ENCODE data around the gene LARP4B. TPM values are rescaled to one million over a fixed set of nuclear protein-coding genes. Genes with fewer than 3 reads are reported as not detected.

Gene LARP4B
- total and polyA plus RNA-seq, 2 donors (not counting 1 experiment from before 2014, with no cell fraction given): 35.6 to 129 TPM

GRCh38 chr10:805620-806305, 125.7 kb downstream of the LARP4B start:
- H3K4me1 Mint-ChIP-seq: peaks cover 14% of the 10 kb centered on the region
- ATAC-seq (ENCODE audit: low read depth) (no peak), DNase-seq (no peak)
- ChIA-PET POLR2A (no interaction called here), CTCF (interaction anchor here (0.6 kb wide), 1 partner anchor 8 kb away, joined by 4 read pairs; no protein-coding TSS in a partner anchor)
- Histone ChIP-seq H3K36me3 (replicated peaks in 1 of 2; ENCODE audit: control extremely low read depth in 1 of 2, control insufficient read depth in 1 of 2, extremely low read depth in 1 of 2, insufficient read depth in 2 of 2, low read length in 1 of 2) (peaks cover 6 to 40% of the 10 kb centered on the region in 2 experiments), H4K20me1 (ENCODE audit: control insufficient read depth, insufficient read depth, low read length, poor library complexity, severe bottlenecking) (no peaks in the 10 kb centered on the region), H3K27me3 (replicated peaks in 1 of 4; ENCODE audit: control extremely low read depth in 1 of 4, control insufficient read depth in 3 of 4, insufficient read depth in 4 of 4, low read length in 3 of 4) (no peaks in the 10 kb centered on the region), H2AFZ (ENCODE audit: insufficient read depth, low read depth, low read length, poor library complexity, severe bottlenecking) (no peak overlapping the region), H3K9ac (ENCODE audit: low read length) (no peak overlapping the region), H3K9me3 (ENCODE audit: control extremely low read depth in 1 of 3, control insufficient read depth in 2 of 3, insufficient read depth in 1 of 3, low read length in 2 of 3) (no peaks in the 10 kb centered on the region), H3K79me2 (ENCODE audit: control insufficient read depth, insufficient read depth, low read length) (no peaks in the 10 kb centered on the region), H3K4me1 (ENCODE audit: control insufficient read depth in 2 of 2, insufficient read depth in 2 of 2, low read length in 2 of 2) (peaks cover 0 to 11% of the 10 kb centered on the region in 2 donors), H3K4me2 (replicated peaks; ENCODE audit: low read depth, low read length, poor library complexity, severe bottlenecking) (no peak overlapping the region), H3K4me3 (ENCODE audit: control extremely low read depth in 1 of 5, extremely low read depth in 1 of 5, insufficient read depth in 1 of 5, low read depth in 2 of 5, low read length in 4 of 5) (no peak overlapping the region), H3K27ac (ENCODE audit: low read length in 2 of 2) (no peak overlapping the region)
- H3K4me3 Mint-ChIP-seq: no peak overlapping the region
- intact Hi-C loops (cut with micrococcal nuclease): no loop called here
- 94% methylated on average over 29 of the region's 29 CpGs for WGBS (ENCODE audit: insufficient coverage)
- no peak overlapping the region for H3K27ac Mint-ChIP-seq
- H3K27me3 Mint-ChIP-seq: no peaks in the 10 kb centered on the region
- H3K9me3 Mint-ChIP-seq (ENCODE audit: insufficient read depth): no peaks in the 10 kb centered on the region
- TF ChIP-seq EZH2 (IDR thresholded peaks at IDR 0.05; ENCODE audit: borderline replicate concordance, insufficient read depth, low read depth, low read length, poor library complexity, severe bottlenecking) (no peak), CTCF (IDR thresholded peaks at IDR 0.05) (no peak)

Data from B cell (primary cell).